ENCODE results near the gene SLBP. TPM values are rescaled to one million over a fixed set of nuclear protein-coding genes. Genes with fewer than 3 reads are reported as not detected.
A peak's percentile ranks its signal among the peaks of the same experiment; 100 is the strongest.

The SLBP gene
- total and polyA plus RNA-seq, 10 donors = 24.0 to 52.0 (median 34.7) TPM

GRCh38 chr4:1723131-1723801 is 11.1 kb upstream of the SLBP start:
- H3K27ac ChIP-seq = peak overlapping the region; percentile 78 to 100 (median 95)
- H3K36me3 ChIP-seq = peaks cover 0 to 50% (median 12%) of the 10 kb centered on the region in 6 donors
- peak in 1 of 11 experiments; percentile 8 for TF ChIP-seq CTCF (IDR thresholded peaks at IDR 0.05 in 8 of 11, conservative IDR thresholded peaks at IDR 0.05 in 3 of 11)
- no peak for TF ChIP-seq POLR2A (IDR thresholded peaks at IDR 0.05)
- TF ChIP-seq POLR2AphosphoS5 (IDR thresholded peaks at IDR 0.05) = peak in 2 of 3 donors; percentile 78 to 91
- DNase-seq = peak; percentile 90
- H3K4me1 ChIP-seq = peaks cover 45 to 93% (median 89%) of the 10 kb centered on the region in 6 donors
- H3K9me3 ChIP-seq = no peaks in the 10 kb centered on the region
- 17 to 56% (median 43%) methylated on average over 10 to 12 of the region's 12 CpGs for WGBS, 5 donors
- H3K27me3 ChIP-seq (replicated peaks in 1 of 7) = no peaks in the 10 kb centered on the region
- H3K4me3 ChIP-seq = peak overlapping the region in 7 of 8 donors; percentile 9 to 94 (median 63)
- intact Hi-C loops (cut with DNase I; ENCODE audit: low total_unique reads) = no loop called here

GRCh38 chr4:1722551-1723118 is 10.5 kb upstream of the SLBP start:
- H3K4me3 ChIP-seq = peak overlapping the region in 5 of 8 donors; percentile 56 to 94 (median 79)
- no peaks in the 10 kb centered on the region for H3K27me3 ChIP-seq (replicated peaks in 1 of 7)
- H3K4me1 ChIP-seq = peaks cover 43 to 93% (median 88%) of the 10 kb centered on the region in 6 donors
- H3K9me3 ChIP-seq = no peaks in the 10 kb centered on the region
- peak overlapping the region; percentile 78 to 100 (median 95) for H3K27ac ChIP-seq
- WGBS, 5 donors = 31 to 44% (median 35%) methylated on average over 12 to 18 of the region's 18 CpGs
- no peak for TF ChIP-seq POLR2A (IDR thresholded peaks at IDR 0.05)
- peak in 1 of 3 donors; percentile 41 for TF ChIP-seq POLR2AphosphoS5 (IDR thresholded peaks at IDR 0.05)
- no peak for TF ChIP-seq CTCF (IDR thresholded peaks at IDR 0.05 in 8 of 11, conservative IDR thresholded peaks at IDR 0.05 in 3 of 11)
- peak; percentile 87 for DNase-seq
- intact Hi-C loops (cut with DNase I; ENCODE audit: low total_unique reads) = no loop called here
- peaks cover 0 to 50% (median 11%) of the 10 kb centered on the region in 6 donors for H3K36me3 ChIP-seq

GRCh38 chr4:1721666-1722550 is 9.8 kb upstream of the SLBP start:
- peak overlapping the region; percentile 54 to 94 (median 66) for H3K4me3 ChIP-seq
- peak overlapping the region; percentile 78 to 100 (median 95) for H3K27ac ChIP-seq
- WGBS, 5 donors = 2 to 4% (median 3%) methylated on average over 38 to 61 of the region's 61 CpGs
- peak; percentile 80 for DNase-seq
- TF ChIP-seq CTCF (IDR thresholded peaks at IDR 0.05 in 8 of 11, conservative IDR thresholded peaks at IDR 0.05 in 3 of 11) (no peak), POLR2AphosphoS5 (IDR thresholded peaks at IDR 0.05) (no peak), POLR2A (IDR thresholded peaks at IDR 0.05) (no peak)
- no peaks in the 10 kb centered on the region for H3K9me3 ChIP-seq
- H3K27me3 ChIP-seq (replicated peaks in 1 of 7) = no peaks in the 10 kb centered on the region
- intact Hi-C loops (cut with DNase I; ENCODE audit: low total_unique reads) = no loop called here
- peaks cover 0 to 50% (median 14%) of the 10 kb centered on the region in 6 donors for H3K36me3 ChIP-seq
- H3K4me1 ChIP-seq = peaks cover 36 to 93% (median 88%) of the 10 kb centered on the region in 6 donors

Data from spleen (tissue), 11 donors.